ENCODE data around the gene AP5Z1. TPM values are rescaled to one million over a fixed set of nuclear protein-coding genes. Genes with fewer than 3 reads are reported as not detected.

The AP5Z1 gene
- total and polyA plus RNA-seq, 9 donors = 12.8 to 22.9 (median 15.0) TPM

GRCh38 chr7:4787541-4787940 is 12.1 kb downstream of the AP5Z1 start:
- Histone ChIP-seq H3K4me1 (ENCODE audit: control insufficient read depth, insufficient read depth, low read length) (peaks cover 2% of the 10 kb centered on the region), H3K27me3 (ENCODE audit: control insufficient read depth, insufficient read depth, low read length) (no peaks in the 10 kb centered on the region), H3K36me3 (ENCODE audit: control insufficient read depth, insufficient read depth, low read length) (peaks cover 84% of the 10 kb centered on the region), H3K9me3 (replicated peaks; ENCODE audit: control insufficient read depth, low read depth, low read length) (no peaks in the 10 kb centered on the region), H3K4me3 (ENCODE audit: low read length) (no peak overlapping the region), H3K27ac (ENCODE audit: low read length) (no peak overlapping the region)
- whole genome bisulfite sequencing (ENCODE audit: insufficient coverage) = 90% methylated on average over 17 of the region's 17 CpGs
- DNase-seq = no peak

GRCh38 chr7:4787947-4788626 is 12.7 kb downstream of the AP5Z1 start:
- DNase-seq = no peak
- H3K4me1 ChIP-seq (ENCODE audit: control insufficient read depth, insufficient read depth, low read length) = peaks cover 8% of the 10 kb centered on the region
- no peak overlapping the region for H3K4me3 ChIP-seq (ENCODE audit: low read length)
- H3K36me3 ChIP-seq (ENCODE audit: control insufficient read depth, insufficient read depth, low read length) = peaks cover 78% of the 10 kb centered on the region
- H3K9me3 ChIP-seq (replicated peaks; ENCODE audit: control insufficient read depth, low read depth, low read length) = no peaks in the 10 kb centered on the region
- WGBS (ENCODE audit: insufficient coverage) = 87% methylated on average over 23 of the region's 23 CpGs
- H3K27me3 ChIP-seq (ENCODE audit: control insufficient read depth, insufficient read depth, low read length) = no peaks in the 10 kb centered on the region
- no peak overlapping the region for H3K27ac ChIP-seq (ENCODE audit: low read length)

GRCh38 chr7:4788627-4789189 is 13.3 kb downstream of the AP5Z1 start:
- H3K4me3 ChIP-seq (ENCODE audit: low read length) = no peak overlapping the region
- no peaks in the 10 kb centered on the region for H3K9me3 ChIP-seq (replicated peaks; ENCODE audit: control insufficient read depth, low read depth, low read length)
- WGBS (ENCODE audit: insufficient coverage) = 92% methylated on average over 27 of the region's 27 CpGs
- no peak overlapping the region for H3K27ac ChIP-seq (ENCODE audit: low read length)
- H3K27me3 ChIP-seq (ENCODE audit: control insufficient read depth, insufficient read depth, low read length) = no peaks in the 10 kb centered on the region
- H3K36me3 ChIP-seq (ENCODE audit: control insufficient read depth, insufficient read depth, low read length) = peaks cover 72% of the 10 kb centered on the region
- DNase-seq = no peak
- peaks cover 10% of the 10 kb centered on the region for H3K4me1 ChIP-seq (ENCODE audit: control insufficient read depth, insufficient read depth, low read length)

- 84% methylated on average over 19 of the region's 26 CpGs for WGBS (ENCODE audit: insufficient coverage)
- Histone ChIP-seq H3K27ac (ENCODE audit: low read length) (no peak overlapping the region), H3K4me1 (ENCODE audit: control insufficient read depth, insufficient read depth, low read length) (peaks cover 10% of the 10 kb centered on the region), H3K4me3 (ENCODE audit: low read length) (no peak overlapping the region), H3K36me3 (ENCODE audit: control insufficient read depth, insufficient read depth, low read length) (peaks cover 65% of the 10 kb centered on the region), H3K27me3 (ENCODE audit: control insufficient read depth, insufficient read depth, low read length) (no peaks in the 10 kb centered on the region), H3K9me3 (replicated peaks; ENCODE audit: control insufficient read depth, low read depth, low read length) (no peaks in the 10 kb centered on the region)
- no peak for DNase-seq
Measured at GRCh38 chr7:4789194-4790077, 14.0 kb downstream of the AP5Z1 start.

GRCh38 chr7:4790078-4790465 is 14.6 kb downstream of the AP5Z1 start:
- no peak for DNase-seq
- WGBS (ENCODE audit: insufficient coverage) = 65% methylated on average over 6 of the region's 9 CpGs

GRCh38 chr7:4790516-4790991 is 15.1 kb downstream of the AP5Z1 start:
- DNase-seq = no peak
- 92% methylated on average over 22 of the region's 24 CpGs for WGBS (ENCODE audit: insufficient coverage)
- Histone ChIP-seq H3K9me3 (replicated peaks; ENCODE audit: control insufficient read depth, low read depth, low read length) (no peaks in the 10 kb centered on the region), H3K27ac (ENCODE audit: low read length) (no peak overlapping the region), H3K4me3 (ENCODE audit: low read length) (no peak overlapping the region), H3K36me3 (ENCODE audit: control insufficient read depth, insufficient read depth, low read length) (peaks cover 59% of the 10 kb centered on the region), H3K27me3 (ENCODE audit: control insufficient read depth, insufficient read depth, low read length) (no peaks in the 10 kb centered on the region), H3K4me1 (ENCODE audit: control insufficient read depth, insufficient read depth, low read length) (peaks cover 10% of the 10 kb centered on the region)

More at GRCh38 chr7:4790078-4790465, 14.6 kb downstream of the AP5Z1 start:
- no peak overlapping the region for H3K4me3 ChIP-seq (ENCODE audit: low read length)
- no peaks in the 10 kb centered on the region for H3K27me3 ChIP-seq (ENCODE audit: control insufficient read depth, insufficient read depth, low read length)
- H3K27ac ChIP-seq (ENCODE audit: low read length) = no peak overlapping the region
- H3K9me3 ChIP-seq (replicated peaks; ENCODE audit: control insufficient read depth, low read depth, low read length) = no peaks in the 10 kb centered on the region
- H3K4me1 ChIP-seq (ENCODE audit: control insufficient read depth, insufficient read depth, low read length) = peaks cover 10% of the 10 kb centered on the region
- H3K36me3 ChIP-seq (ENCODE audit: control insufficient read depth, insufficient read depth, low read length) = peaks cover 63% of the 10 kb centered on the region

- 90% methylated on average over 25 of the region's 25 CpGs for WGBS (ENCODE audit: insufficient coverage)
- H3K27ac ChIP-seq (ENCODE audit: low read length) = no peak overlapping the region
- H3K36me3 ChIP-seq (ENCODE audit: control insufficient read depth, insufficient read depth, low read length) = peaks cover 52% of the 10 kb centered on the region
- no peak for DNase-seq
- peaks cover 10% of the 10 kb centered on the region for H3K4me1 ChIP-seq (ENCODE audit: control insufficient read depth, insufficient read depth, low read length)
- no peak overlapping the region for H3K4me3 ChIP-seq (ENCODE audit: low read length)
- H3K27me3 ChIP-seq (ENCODE audit: control insufficient read depth, insufficient read depth, low read length) = no peaks in the 10 kb centered on the region
- no peaks in the 10 kb centered on the region for H3K9me3 ChIP-seq (replicated peaks; ENCODE audit: control insufficient read depth, low read depth, low read length)
Measured at GRCh38 chr7:4791101-4791737, 15.8 kb downstream of the AP5Z1 start.

GRCh38 chr7:4791738-4792536 is 16.5 kb downstream of the AP5Z1 start:
- Histone ChIP-seq H3K27me3 (ENCODE audit: control insufficient read depth, insufficient read depth, low read length) (no peaks in the 10 kb centered on the region), H3K27ac (ENCODE audit: low read length) (peak overlapping the region; percentile 47), H3K9me3 (replicated peaks; ENCODE audit: control insufficient read depth, low read depth, low read length) (no peaks in the 10 kb centered on the region), H3K4me1 (ENCODE audit: control insufficient read depth, insufficient read depth, low read length) (peaks cover 10% of the 10 kb centered on the region), H3K36me3 (ENCODE audit: control insufficient read depth, insufficient read depth, low read length) (peaks cover 47% of the 10 kb centered on the region), H3K4me3 (ENCODE audit: low read length) (peak overlapping the region; percentile 40)
- 57% methylated on average over 32 of the region's 50 CpGs for WGBS (ENCODE audit: insufficient coverage)
- DNase-seq = peak; percentile 85

GRCh38 chr7:4792537-4793126 is 17.2 kb downstream of the AP5Z1 start:
- peak overlapping the region; percentile 40 for H3K4me3 ChIP-seq (ENCODE audit: low read length)
- WGBS (ENCODE audit: insufficient coverage) = 14% methylated on average over 47 of the region's 47 CpGs
- DNase-seq = peak; percentile 57
- peak overlapping the region; percentile 47 for H3K27ac ChIP-seq (ENCODE audit: low read length)
- no peaks in the 10 kb centered on the region for H3K9me3 ChIP-seq (replicated peaks; ENCODE audit: control insufficient read depth, low read depth, low read length)
- H3K36me3 ChIP-seq (ENCODE audit: control insufficient read depth, insufficient read depth, low read length) = peaks cover 40% of the 10 kb centered on the region
- H3K27me3 ChIP-seq (ENCODE audit: control insufficient read depth, insufficient read depth, low read length) = no peaks in the 10 kb centered on the region
- H3K4me1 ChIP-seq (ENCODE audit: control insufficient read depth, insufficient read depth, low read length) = peaks cover 10% of the 10 kb centered on the region

Measured in muscle of leg (tissue), 11 donors.